Mammary epithelial cell (primary cell): ENCODE data around the gene TTLL8.

Source experiments
- EZH2 ChIP-seq: IDR thresholded peaks from 2 replicates; pipeline ENCODE4 v1.6.1; 2012; ENCODE audit warnings: low read length, inconsistent platforms, borderline replicate concordance
- TF ChIP-seq, protein P1 (sequence below), 2 donors: IDR thresholded peaks in 1 of 2; conservative IDR thresholded peaks in 1 of 2; 2 replicates each; pipeline ENCODE4 v1.5.1; 2011 to 2012; ENCODE audit warnings: inconsistent platforms in 2 of 2, low read length in 2 of 2, mild to moderate bottlenecking in 2 of 2, control low read depth in 1 of 2, low read depth in 1 of 2; ENCODE audit not compliant: insufficient read depth in 1 of 2; ENCODE audit errors: extremely low read depth in 1 of 2

DNA sequence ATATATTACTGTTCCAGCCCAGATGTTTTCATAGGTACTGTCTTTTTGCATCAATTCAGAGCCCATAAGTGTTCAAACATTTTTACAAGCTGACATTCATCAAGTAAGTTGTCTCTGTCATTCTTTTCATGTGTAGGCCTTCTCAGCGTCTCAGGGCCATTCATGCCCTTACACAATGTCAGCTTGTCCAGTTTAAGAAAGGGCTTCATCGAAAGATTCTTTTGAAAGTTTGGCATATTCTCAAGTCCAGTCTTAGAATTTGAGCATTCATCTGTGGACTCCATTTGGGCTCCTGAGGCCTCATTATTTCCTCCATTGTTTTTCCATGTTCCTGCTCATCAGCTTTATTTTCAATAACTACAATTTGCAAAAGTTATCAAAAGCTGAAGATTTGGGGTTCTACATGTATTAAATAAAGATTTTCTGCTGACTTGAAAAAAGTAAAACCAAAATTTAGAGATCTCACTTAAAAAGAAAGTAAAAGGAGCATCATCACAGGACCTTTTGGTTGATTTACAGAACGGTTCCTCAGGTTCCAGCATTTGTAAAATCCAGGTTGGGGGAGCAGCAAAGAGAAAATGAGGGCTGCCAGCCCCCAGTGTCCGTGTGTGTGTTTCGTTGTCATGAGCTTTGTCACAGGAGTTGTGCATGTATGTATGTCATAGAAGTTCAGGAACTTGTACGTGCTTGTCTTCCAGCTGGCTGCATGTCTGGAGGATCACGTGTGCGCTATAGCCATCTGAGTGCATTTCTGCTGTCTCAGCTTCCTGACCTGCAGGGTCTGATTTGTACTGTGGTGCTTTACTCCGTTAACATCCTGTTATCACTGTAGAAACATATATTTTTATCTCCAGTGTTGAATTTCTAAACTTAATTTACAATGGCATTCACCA lies 47.4 kb upstream of the TTLL8 start:
- TF ChIP-seq, protein P1, sequence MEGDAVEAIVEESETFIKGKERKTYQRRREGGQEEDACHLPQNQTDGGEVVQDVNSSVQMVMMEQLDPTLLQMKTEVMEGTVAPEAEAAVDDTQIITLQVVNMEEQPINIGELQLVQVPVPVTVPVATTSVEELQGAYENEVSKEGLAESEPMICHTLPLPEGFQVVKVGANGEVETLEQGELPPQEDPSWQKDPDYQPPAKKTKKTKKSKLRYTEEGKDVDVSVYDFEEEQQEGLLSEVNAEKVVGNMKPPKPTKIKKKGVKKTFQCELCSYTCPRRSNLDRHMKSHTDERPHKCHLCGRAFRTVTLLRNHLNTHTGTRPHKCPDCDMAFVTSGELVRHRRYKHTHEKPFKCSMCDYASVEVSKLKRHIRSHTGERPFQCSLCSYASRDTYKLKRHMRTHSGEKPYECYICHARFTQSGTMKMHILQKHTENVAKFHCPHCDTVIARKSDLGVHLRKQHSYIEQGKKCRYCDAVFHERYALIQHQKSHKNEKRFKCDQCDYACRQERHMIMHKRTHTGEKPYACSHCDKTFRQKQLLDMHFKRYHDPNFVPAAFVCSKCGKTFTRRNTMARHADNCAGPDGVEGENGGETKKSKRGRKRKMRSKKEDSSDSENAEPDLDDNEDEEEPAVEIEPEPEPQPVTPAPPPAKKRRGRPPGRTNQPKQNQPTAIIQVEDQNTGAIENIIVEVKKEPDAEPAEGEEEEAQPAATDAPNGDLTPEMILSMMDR (conservative IDR thresholded peaks at IDR 0.05 in 1 of 2, IDR thresholded peaks at IDR 0.05 in 1 of 2; ENCODE audit: extremely low read depth in 1 of 2, insufficient read depth in 1 of 2, low read depth in 1 of 2, low read length in 2 of 2): no peak
- TF ChIP-seq EZH2: no peak
